Measurements from ENCODE around the gene ARSG. TPM values are rescaled to one million over a fixed set of nuclear protein-coding genes. Genes with fewer than 3 reads are reported as not detected.

The ARSG gene
- total and polyA plus RNA-seq, 4 donors: 1.5 to 5.4 (median 2.3) TPM

- Histone ChIP-seq H3K27ac (ENCODE audit: low read depth in 1 of 2, low read length in 2 of 2) (peak overlapping the region; percentile 47 to 61), H3K36me3 (ENCODE audit: control insufficient read depth in 4 of 4, insufficient read depth in 3 of 4, low read depth in 1 of 4, low read length in 3 of 4) (no peaks in the 10 kb centered on the region), H3K27me3 (ENCODE audit: control insufficient read depth in 4 of 4, insufficient read depth in 4 of 4, low read length in 3 of 4) (no peaks in the 10 kb centered on the region), H3K4me3 (ENCODE audit: low read depth in 1 of 3, low read length in 3 of 3) (no peak overlapping the region), H3K9ac (ENCODE audit: low read depth in 1 of 2, low read length in 2 of 2) (no peak overlapping the region), H3K9me3 (ENCODE audit: control insufficient read depth in 4 of 4, low read length in 3 of 4) (no peaks in the 10 kb centered on the region), H3K4me1 (ENCODE audit: control insufficient read depth in 4 of 4, insufficient read depth in 4 of 4, low read length in 3 of 4) (peaks cover 9 to 60% (median 48%) of the 10 kb centered on the region in 4 donors)
- 47% methylated on average over 16 of the region's 16 CpGs for WGBS
- TF ChIP-seq RXRA (IDR thresholded peaks at IDR 0.05) (peak; percentile 61 to 72), REST (IDR thresholded peaks at IDR 0.05) (no peak), FOXA2 (IDR thresholded peaks at IDR 0.05) (peak; percentile 15), TAF1 (conservative IDR thresholded peaks at IDR 0.05) (no peak), ZBTB33 (IDR thresholded peaks at IDR 0.05) (no peak), SP1 (IDR thresholded peaks at IDR 0.05) (peak; percentile 63), EGR1 (IDR thresholded peaks at IDR 0.05; ENCODE audit: low read depth in 2 of 2) (no peak), FOXA1 (IDR thresholded peaks at IDR 0.05) (no peak), HNF4G (IDR thresholded peaks at IDR 0.05) (peak; percentile 36), RAD21 (IDR thresholded peaks at IDR 0.05) (no peak), HNF4A (conservative IDR thresholded peaks at IDR 0.05) (peak; percentile 77 to 79), YY1 (IDR thresholded peaks at IDR 0.05) (peak; percentile 43), MAX (IDR thresholded peaks at IDR 0.05) (peak; percentile 95), JUND (IDR thresholded peaks at IDR 0.05) (peak; percentile 81), GABPA (IDR thresholded peaks at IDR 0.05 in 1 of 2, conservative IDR thresholded peaks at IDR 0.05 in 1 of 2) (peak in 1 of 2 donors; percentile 20), NR2F2 (IDR thresholded peaks at IDR 0.05) (peak; percentile 95)
- TF ChIP-seq, protein P1, sequence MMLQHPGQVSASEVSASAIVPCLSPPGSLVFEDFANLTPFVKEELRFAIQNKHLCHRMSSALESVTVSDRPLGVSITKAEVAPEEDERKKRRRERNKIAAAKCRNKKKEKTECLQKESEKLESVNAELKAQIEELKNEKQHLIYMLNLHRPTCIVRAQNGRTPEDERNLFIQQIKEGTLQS (IDR thresholded peaks at IDR 0.05): peak; percentile 57
- TF ChIP-seq, protein P2, sequence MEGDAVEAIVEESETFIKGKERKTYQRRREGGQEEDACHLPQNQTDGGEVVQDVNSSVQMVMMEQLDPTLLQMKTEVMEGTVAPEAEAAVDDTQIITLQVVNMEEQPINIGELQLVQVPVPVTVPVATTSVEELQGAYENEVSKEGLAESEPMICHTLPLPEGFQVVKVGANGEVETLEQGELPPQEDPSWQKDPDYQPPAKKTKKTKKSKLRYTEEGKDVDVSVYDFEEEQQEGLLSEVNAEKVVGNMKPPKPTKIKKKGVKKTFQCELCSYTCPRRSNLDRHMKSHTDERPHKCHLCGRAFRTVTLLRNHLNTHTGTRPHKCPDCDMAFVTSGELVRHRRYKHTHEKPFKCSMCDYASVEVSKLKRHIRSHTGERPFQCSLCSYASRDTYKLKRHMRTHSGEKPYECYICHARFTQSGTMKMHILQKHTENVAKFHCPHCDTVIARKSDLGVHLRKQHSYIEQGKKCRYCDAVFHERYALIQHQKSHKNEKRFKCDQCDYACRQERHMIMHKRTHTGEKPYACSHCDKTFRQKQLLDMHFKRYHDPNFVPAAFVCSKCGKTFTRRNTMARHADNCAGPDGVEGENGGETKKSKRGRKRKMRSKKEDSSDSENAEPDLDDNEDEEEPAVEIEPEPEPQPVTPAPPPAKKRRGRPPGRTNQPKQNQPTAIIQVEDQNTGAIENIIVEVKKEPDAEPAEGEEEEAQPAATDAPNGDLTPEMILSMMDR (IDR thresholded peaks at IDR 0.05; ENCODE audit: low read depth, low read length, missing input control): no peak
- DNase-seq (ENCODE audit: low spot score): no peak
Measured at GRCh38 chr17:68383443-68384321, 92.4 kb downstream of the ARSG start.
